ENCODE data around the gene PAQR3.

PAQR3 gene

GRCh38 chr4:78987683-78988082, 48.4 kb upstream of the PAQR3 start:
- no peak overlapping the region for H3K27ac ChIP-seq (ENCODE audit: extremely low read depth, low read depth, low read length)
- H3K4me1 ChIP-seq (ENCODE audit: control insufficient read depth, insufficient read depth, low read length) = peaks cover 7% of the 10 kb centered on the region
- H3K4me3 ChIP-seq (ENCODE audit: low read depth, low read length) = no peak overlapping the region
- TF ChIP-seq, protein P1, sequence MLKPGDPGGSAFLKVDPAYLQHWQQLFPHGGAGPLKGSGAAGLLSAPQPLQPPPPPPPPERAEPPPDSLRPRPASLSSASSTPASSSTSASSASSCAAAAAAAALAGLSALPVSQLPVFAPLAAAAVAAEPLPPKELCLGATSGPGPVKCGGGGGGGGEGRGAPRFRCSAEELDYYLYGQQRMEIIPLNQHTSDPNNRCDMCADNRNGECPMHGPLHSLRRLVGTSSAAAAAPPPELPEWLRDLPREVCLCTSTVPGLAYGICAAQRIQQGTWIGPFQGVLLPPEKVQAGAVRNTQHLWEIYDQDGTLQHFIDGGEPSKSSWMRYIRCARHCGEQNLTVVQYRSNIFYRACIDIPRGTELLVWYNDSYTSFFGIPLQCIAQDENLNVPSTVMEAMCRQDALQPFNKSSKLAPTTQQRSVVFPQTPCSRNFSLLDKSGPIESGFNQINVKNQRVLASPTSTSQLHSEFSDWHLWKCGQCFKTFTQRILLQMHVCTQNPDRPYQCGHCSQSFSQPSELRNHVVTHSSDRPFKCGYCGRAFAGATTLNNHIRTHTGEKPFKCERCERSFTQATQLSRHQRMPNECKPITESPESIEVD (tag by site-specific recombination; IDR thresholded peaks at IDR 0.05) = 0 out of 2 replicates have a peak, but pooled peaks have one; percentile 12
- TF ChIP-seq, protein P2, sequence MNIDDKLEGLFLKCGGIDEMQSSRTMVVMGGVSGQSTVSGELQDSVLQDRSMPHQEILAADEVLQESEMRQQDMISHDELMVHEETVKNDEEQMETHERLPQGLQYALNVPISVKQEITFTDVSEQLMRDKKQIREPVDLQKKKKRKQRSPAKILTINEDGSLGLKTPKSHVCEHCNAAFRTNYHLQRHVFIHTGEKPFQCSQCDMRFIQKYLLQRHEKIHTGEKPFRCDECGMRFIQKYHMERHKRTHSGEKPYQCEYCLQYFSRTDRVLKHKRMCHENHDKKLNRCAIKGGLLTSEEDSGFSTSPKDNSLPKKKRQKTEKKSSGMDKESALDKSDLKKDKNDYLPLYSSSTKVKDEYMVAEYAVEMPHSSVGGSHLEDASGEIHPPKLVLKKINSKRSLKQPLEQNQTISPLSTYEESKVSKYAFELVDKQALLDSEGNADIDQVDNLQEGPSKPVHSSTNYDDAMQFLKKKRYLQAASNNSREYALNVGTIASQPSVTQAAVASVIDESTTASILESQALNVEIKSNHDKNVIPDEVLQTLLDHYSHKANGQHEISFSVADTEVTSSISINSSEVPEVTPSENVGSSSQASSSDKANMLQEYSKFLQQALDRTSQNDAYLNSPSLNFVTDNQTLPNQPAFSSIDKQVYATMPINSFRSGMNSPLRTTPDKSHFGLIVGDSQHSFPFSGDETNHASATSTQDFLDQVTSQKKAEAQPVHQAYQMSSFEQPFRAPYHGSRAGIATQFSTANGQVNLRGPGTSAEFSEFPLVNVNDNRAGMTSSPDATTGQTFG (tag by site-specific recombination; IDR thresholded peaks at IDR 0.05; ENCODE audit: borderline replicate concordance) = no peak
- TF ChIP-seq ZNF274 (IDR thresholded peaks at IDR 0.05; ENCODE audit: low read length) (no peak), ZNF274 (tag by site-specific recombination; IDR thresholded peaks at IDR 0.05; ENCODE audit: borderline replicate concordance) (no peak), ZNF629 (tag by site-specific recombination; IDR thresholded peaks at IDR 0.05) (no peak), ZBTB10 (tag by site-specific recombination; IDR thresholded peaks at IDR 0.05) (no peak), ZEB2 (tag by site-specific recombination; IDR thresholded peaks at IDR 0.05) (no peak), ZNF394 (tag by site-specific recombination; IDR thresholded peaks at IDR 0.05; ENCODE audit: borderline replicate concordance) (no peak), FEZF1 (tag by site-specific recombination; IDR thresholded peaks at IDR 0.05) (no peak), SP2 (tag by site-specific recombination; IDR thresholded peaks at IDR 0.05) (no peak)
- ChIA-PET POLR2A (no interaction called here), CTCF (no interaction called here)
- no peaks in the 10 kb centered on the region for H3K9me3 ChIP-seq (ENCODE audit: control insufficient read depth, insufficient read depth, low read depth, low read length)
- H3K36me3 ChIP-seq (ENCODE audit: control insufficient read depth in 2 of 2, insufficient read depth in 1 of 2, low read length in 2 of 2) = no peaks in the 10 kb centered on the region

- H3K9me3 ChIP-seq (ENCODE audit: control insufficient read depth, insufficient read depth, low read depth, low read length) = no peaks in the 10 kb centered on the region
- no peak for TF ChIP-seq ZNF791 (tag by site-specific recombination; IDR thresholded peaks at IDR 0.05)
- TF ChIP-seq FEZF1 (tag by site-specific recombination; IDR thresholded peaks at IDR 0.05) = 0 out of 2 replicates have a peak, but pooled peaks have one; percentile 21
- no peak overlapping the region for H3K27ac ChIP-seq (ENCODE audit: extremely low read depth, low read depth, low read length)
- CTCF ChIA-PET = no interaction called here
- H3K36me3 ChIP-seq (ENCODE audit: control insufficient read depth in 2 of 2, insufficient read depth in 1 of 2, low read length in 2 of 2) = no peaks in the 10 kb centered on the region
- H3K4me3 ChIP-seq (ENCODE audit: low read depth, low read length) = no peak overlapping the region
- POLR2A ChIA-PET = no interaction called here
- peaks cover 7% of the 10 kb centered on the region for H3K4me1 ChIP-seq (ENCODE audit: control insufficient read depth, insufficient read depth, low read length)
These were observed 45.4 kb upstream of the PAQR3 start for GRCh38 chr4:78984593-78984992.

DNA sequence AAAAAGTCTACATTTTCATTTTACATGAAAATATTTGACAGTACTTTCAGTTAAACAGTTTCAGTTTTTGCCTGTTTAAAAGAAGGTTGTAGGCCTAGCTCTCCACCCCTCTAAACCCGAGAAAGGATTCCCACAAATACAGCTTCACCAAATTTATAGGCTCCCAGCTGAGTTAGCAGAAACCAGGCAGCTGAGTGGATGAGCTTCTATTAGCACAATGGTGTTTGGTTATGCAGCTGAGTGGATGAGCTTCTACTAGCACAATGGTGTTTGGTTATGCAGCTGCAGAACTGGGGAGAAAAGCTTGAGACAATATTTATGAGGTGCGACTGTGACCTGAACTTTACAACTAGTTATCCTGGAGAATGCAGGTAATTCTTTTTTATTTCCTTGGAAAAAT, 36.6 kb upstream of the PAQR3 start:
- Histone ChIP-seq H3K4me3 (ENCODE audit: low read depth, low read length) (no peak overlapping the region), H3K4me1 (ENCODE audit: control insufficient read depth, insufficient read depth, low read length) (no peaks in the 10 kb centered on the region), H3K9me3 (ENCODE audit: control insufficient read depth, insufficient read depth, low read depth, low read length) (no peaks in the 10 kb centered on the region), H3K27ac (ENCODE audit: extremely low read depth, low read depth, low read length) (no peak overlapping the region), H3K36me3 (ENCODE audit: control insufficient read depth in 2 of 2, insufficient read depth in 1 of 2, low read length in 2 of 2) (no peaks in the 10 kb centered on the region)
- ChIA-PET POLR2A (no interaction called here), CTCF (no interaction called here)
- TF ChIP-seq, protein P1 (tag by site-specific recombination; IDR thresholded peaks at IDR 0.05) = peak; percentile 36; the same call in 1 of the 2 replicates
- TF ChIP-seq ZNF473 (tag by site-specific recombination; IDR thresholded peaks at IDR 0.05) = no peak

Data from HEK293 (cell line).